Activated CD8-positive, alpha-beta T cell treated with anti-CD3 and anti-CD28 coated beads, Interleukin-2, amount 10 ng/mL, durations not matched to agents 7 days and 5 days (primary cell): ENCODE results near the gene NEGR1. TPM values are rescaled to one million over a fixed set of nuclear protein-coding genes. Genes with fewer than 3 reads are reported as not detected.
"Not testable (repeated sequence)": the region's sequence is repeated elsewhere in the genome, so short reads cannot be mapped to it uniquely, and the experiment has no call there.

Experiments
- ATAC-seq: fragments of 150-1000 bp; cut with Tn5 transposase; one replicate; pipeline ENCODE4 v1.10.0; 2021; ENCODE audit warnings: moderate library complexity
- CTCF ChIA-PET: fragments of 350-600 bp; sonication (Branson Sonifier 250); formaldehyde crosslinking; loops from one replicate; lab custom pipeline; 2021; ENCODE audit warnings: antibody characterized with exemption; lab: Charles Lee
- POLR2A ChIA-PET: fragments of 350-600 bp; sonication (Branson Sonifier 250); formaldehyde crosslinking; loops from one replicate; lab custom pipeline; 2021; ENCODE audit warnings: antibody characterized with exemption; lab: Charles Lee
- DNase-seq: peaks from one replicate; pipeline ENCODE4 v3.0.0-alpha.2; 2020
- H3K27ac Mint-ChIP-seq: one replicate; pipeline ENCODE4 v1.8.0; 2021; ENCODE audit warnings: mild to moderate bottlenecking, mixed read lengths
- H3K27me3 Mint-ChIP-seq: one replicate; pipeline ENCODE4 v1.8.0; 2021; ENCODE audit warnings: low read depth, mixed read lengths
- H3K36me3 Mint-ChIP-seq: one replicate; pipeline ENCODE4 v1.8.0; 2021; ENCODE audit warnings: low read depth, mixed read lengths
- H3K4me1 Mint-ChIP-seq: one replicate; pipeline ENCODE4 v1.8.0; 2021; ENCODE audit warnings: low read depth, mixed read lengths
- H3K4me3 Mint-ChIP-seq: one replicate; pipeline ENCODE4 v1.8.0; 2021; ENCODE audit warnings: mild to moderate bottlenecking, mixed read lengths
- H3K9me3 Mint-ChIP-seq: one replicate; pipeline ENCODE4 v1.8.0; 2022; ENCODE audit warnings: mixed read lengths; ENCODE audit not compliant: insufficient read depth
- total RNA-seq, 2 experiments: library from RNA; stranded (reverse); gene quantifications; one replicate each; pipeline ENCODE4 v1.2.3, GENCODE V29; 2021

NEGR1 gene
- total RNA-seq, 2 experiments from 2014 or later = not detected

DNA sequence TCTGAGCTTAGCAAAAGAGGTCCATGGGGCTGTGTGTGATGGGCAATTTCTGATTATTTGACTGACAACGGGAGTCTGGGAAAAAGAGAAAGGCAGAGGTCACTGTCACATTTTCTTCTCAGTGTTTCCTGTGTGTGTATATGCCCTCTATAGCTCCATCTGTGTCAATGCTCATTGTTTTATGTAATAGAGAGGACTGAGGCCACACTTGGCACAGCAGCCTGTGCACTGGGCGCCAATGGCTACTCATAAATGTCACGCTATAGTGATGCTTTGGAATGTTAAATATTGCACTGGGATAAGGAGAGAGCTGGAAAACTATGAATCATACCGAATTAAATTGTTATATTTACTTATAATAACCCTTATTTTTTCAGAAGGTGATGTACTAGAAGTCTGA lies 365.4 kb downstream of the NEGR1 start:
- ChIA-PET POLR2A (no interaction called here), CTCF (no interaction called here)
- DNase-seq (no peak), ATAC-seq (no peak)
- H3K27me3 Mint-ChIP-seq = no peaks in the 10 kb centered on the region
- H3K4me3 Mint-ChIP-seq = no peak overlapping the region
- H3K27ac Mint-ChIP-seq = no peak overlapping the region
- H3K4me1 Mint-ChIP-seq = no peaks in the 10 kb centered on the region
- no peaks in the 10 kb centered on the region for H3K36me3 Mint-ChIP-seq
- H3K9me3 Mint-ChIP-seq = no peaks in the 10 kb centered on the region

DNA sequence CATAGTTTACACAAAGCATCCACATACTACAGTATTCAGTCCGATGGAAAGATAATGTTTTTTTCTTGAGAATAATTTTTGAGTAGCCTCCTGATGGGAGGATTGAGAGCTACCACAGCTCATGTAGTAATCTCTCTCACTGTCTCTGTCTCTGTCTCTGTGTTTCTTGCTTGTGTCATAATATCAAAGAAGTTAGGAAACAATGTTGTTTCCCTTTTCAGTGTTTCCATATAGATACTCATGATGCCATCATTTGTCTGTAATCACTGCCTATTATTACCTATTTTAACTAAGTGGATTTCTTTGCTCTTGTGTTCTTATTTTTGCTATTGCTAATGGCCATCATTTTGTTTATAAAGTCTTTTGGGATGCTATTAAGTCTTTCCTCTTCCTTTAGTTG lies 367.7 kb downstream of the NEGR1 start:
- ATAC-seq (no peak), DNase-seq (no peak)
- Mint-ChIP-seq H3K27me3 (no peaks in the 10 kb centered on the region), H3K4me3 (no peak overlapping the region), H3K27ac (no peak overlapping the region), H3K9me3 (no peaks in the 10 kb centered on the region), H3K4me1 (no peaks in the 10 kb centered on the region), H3K36me3 (no peaks in the 10 kb centered on the region)
- CTCF ChIA-PET = no interaction called here
- POLR2A ChIA-PET = no interaction called here

- DNase-seq = no peak
- no peaks in the 10 kb centered on the region for H3K9me3 Mint-ChIP-seq
- H3K4me1 Mint-ChIP-seq = no peaks in the 10 kb centered on the region
- no peak for ATAC-seq
- no peak overlapping the region for H3K27ac Mint-ChIP-seq
- H3K27me3 Mint-ChIP-seq = no peaks in the 10 kb centered on the region
- ChIA-PET POLR2A (no interaction called here), CTCF (no interaction called here)
- no peak overlapping the region for H3K4me3 Mint-ChIP-seq
- no peaks in the 10 kb centered on the region for H3K36me3 Mint-ChIP-seq
Measured at GRCh38 chr1:71908871-71909390, 373.4 kb downstream of the NEGR1 start.

- Mint-ChIP-seq H3K27me3 (no peaks in the 10 kb centered on the region), H3K4me3 (no peak overlapping the region), H3K36me3 (no peaks in the 10 kb centered on the region), H3K4me1 (no peaks in the 10 kb centered on the region), H3K9me3 (no peaks in the 10 kb centered on the region), H3K27ac (no peak overlapping the region)
- ChIA-PET POLR2A (no interaction called here), CTCF (no interaction called here)
- no peak for DNase-seq
- ATAC-seq = no peak
Measured at GRCh38 chr1:71908303-71908702, 374.0 kb downstream of the NEGR1 start.

- no peaks in the 10 kb centered on the region for H3K4me1 Mint-ChIP-seq
- DNase-seq = no peak
- no peak for ATAC-seq
- H3K27ac Mint-ChIP-seq = no peak overlapping the region
- ChIA-PET CTCF (no interaction called here), POLR2A (no interaction called here)
- no peaks in the 10 kb centered on the region for H3K36me3 Mint-ChIP-seq
- H3K4me3 Mint-ChIP-seq = no peak overlapping the region
- no peaks in the 10 kb centered on the region for H3K27me3 Mint-ChIP-seq
- H3K9me3 Mint-ChIP-seq = no peaks in the 10 kb centered on the region
Measured at GRCh38 chr1:71899881-71900280, 382.5 kb downstream of the NEGR1 start.

GRCh38 chr1:71888166-71888565 lies 394.2 kb downstream of the NEGR1 start:
- H3K4me3 Mint-ChIP-seq, H3K4me1 Mint-ChIP-seq, H3K27ac Mint-ChIP-seq, H3K9me3 Mint-ChIP-seq, POLR2A ChIA-PET, CTCF ChIA-PET, H3K27me3 Mint-ChIP-seq, ATAC-seq, H3K36me3 Mint-ChIP-seq, DNase-seq: not testable (repeated sequence)

DNA sequence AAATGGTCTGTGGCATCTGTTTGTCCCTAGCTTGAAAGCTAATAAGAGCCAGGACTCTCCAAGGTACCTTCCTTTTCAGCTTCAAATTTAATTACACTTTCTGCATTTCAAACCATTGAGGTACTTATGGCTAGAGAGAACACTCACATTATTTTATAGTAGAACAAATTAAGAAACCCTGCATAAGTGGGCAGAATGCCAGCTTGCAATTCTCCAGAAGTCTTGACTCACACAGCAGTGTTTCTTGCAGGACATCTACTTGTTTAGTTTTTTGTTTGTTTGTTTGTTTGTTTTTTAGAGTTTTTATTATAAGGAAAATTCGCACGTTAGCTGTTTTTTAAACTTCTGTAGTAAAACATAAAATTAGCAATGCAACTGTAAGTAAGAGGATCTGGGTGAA lies 397.2 kb downstream of the NEGR1 start:
- no peaks in the 10 kb centered on the region for H3K36me3 Mint-ChIP-seq
- H3K27ac Mint-ChIP-seq = no peak overlapping the region

GRCh38 chr1:71882637-71883036 lies 399.7 kb downstream of the NEGR1 start:
- CTCF ChIA-PET = no interaction called here
- no peaks in the 10 kb centered on the region for H3K9me3 Mint-ChIP-seq
- DNase-seq = no peak
- ATAC-seq = no peak
- no peak overlapping the region for H3K4me3 Mint-ChIP-seq
- POLR2A ChIA-PET = no interaction called here
- H3K4me1 Mint-ChIP-seq = no peaks in the 10 kb centered on the region
- H3K27ac Mint-ChIP-seq = no peak overlapping the region
- H3K36me3 Mint-ChIP-seq = no peaks in the 10 kb centered on the region
- H3K27me3 Mint-ChIP-seq = no peaks in the 10 kb centered on the region

More for the DNA sequence above, 397.2 kb downstream of the NEGR1 start:
- POLR2A ChIA-PET = no interaction called here
- ATAC-seq = no peak
- no peak for DNase-seq
- H3K4me1 Mint-ChIP-seq = no peaks in the 10 kb centered on the region
- CTCF ChIA-PET = no interaction called here
- no peak overlapping the region for H3K4me3 Mint-ChIP-seq
- H3K9me3 Mint-ChIP-seq = no peaks in the 10 kb centered on the region
- H3K27me3 Mint-ChIP-seq = no peaks in the 10 kb centered on the region

DNA sequence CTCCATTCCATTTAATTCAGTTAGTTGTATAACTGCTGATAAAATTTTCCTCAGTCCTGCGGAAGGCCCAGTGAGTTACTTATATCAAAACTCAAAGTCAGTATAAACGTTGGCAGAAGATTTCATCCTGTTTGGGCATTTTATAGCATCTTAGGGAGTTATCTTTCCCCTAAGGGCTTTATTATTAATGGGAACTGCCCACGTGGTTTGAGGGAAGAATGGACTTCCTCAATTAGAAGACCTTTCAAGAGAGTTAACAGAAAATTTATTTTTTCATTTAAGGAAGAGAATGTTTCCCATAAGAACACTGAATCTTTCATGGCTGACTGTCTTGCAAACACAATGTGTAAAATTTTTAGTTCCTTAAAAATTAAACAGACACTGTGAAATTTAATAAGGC lies 400.1 kb downstream of the NEGR1 start:
- DNase-seq (no peak), ATAC-seq (no peak)
- Mint-ChIP-seq H3K4me3 (no peak overlapping the region), H3K36me3 (no peaks in the 10 kb centered on the region), H3K4me1 (no peaks in the 10 kb centered on the region), H3K27me3 (no peaks in the 10 kb centered on the region), H3K9me3 (no peaks in the 10 kb centered on the region), H3K27ac (no peak overlapping the region)
- POLR2A ChIA-PET = no interaction called here
- CTCF ChIA-PET = no interaction called here

- Mint-ChIP-seq H3K4me3 (no peak overlapping the region), H3K27me3 (no peaks in the 10 kb centered on the region), H3K4me1 (no peaks in the 10 kb centered on the region), H3K9me3 (no peaks in the 10 kb centered on the region), H3K36me3 (no peaks in the 10 kb centered on the region), H3K27ac (no peak overlapping the region)
- POLR2A ChIA-PET = no interaction called here
- DNase-seq (no peak), ATAC-seq (no peak)
- CTCF ChIA-PET = no interaction called here
Measured at GRCh38 chr1:71881611-71882010, 400.7 kb downstream of the NEGR1 start.

- no peak for ATAC-seq
- Mint-ChIP-seq H3K36me3 (no peaks in the 10 kb centered on the region), H3K4me1 (no peaks in the 10 kb centered on the region), H3K9me3 (no peaks in the 10 kb centered on the region), H3K4me3 (no peak overlapping the region), H3K27ac (no peak overlapping the region), H3K27me3 (no peaks in the 10 kb centered on the region)
- CTCF ChIA-PET = no interaction called here
- POLR2A ChIA-PET = no interaction called here
- DNase-seq = no peak
Measured at GRCh38 chr1:71869326-71869725, 413.0 kb downstream of the NEGR1 start.

GRCh38 chr1:71862756-71863155 lies 419.6 kb downstream of the NEGR1 start:
- Mint-ChIP-seq H3K36me3 (no peaks in the 10 kb centered on the region), H3K9me3 (no peaks in the 10 kb centered on the region)

DNA sequence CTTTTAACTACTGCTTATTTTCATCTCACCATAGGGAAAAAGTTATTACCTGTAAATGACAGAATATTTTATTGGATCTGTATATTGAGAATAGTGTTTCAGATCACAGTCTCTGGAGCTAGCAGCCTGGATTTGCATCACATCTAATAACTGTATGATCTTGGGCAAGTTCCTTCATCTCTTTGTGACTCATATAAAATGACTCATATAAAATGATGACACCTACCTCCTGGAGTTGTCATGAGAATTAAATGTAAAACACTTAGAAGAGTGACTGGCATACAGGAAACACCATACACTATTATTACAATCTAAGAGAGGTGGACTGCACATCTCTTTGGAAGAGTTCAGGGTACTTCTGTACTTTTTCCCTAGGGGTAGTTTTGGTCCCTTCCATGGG lies 421.3 kb downstream of the NEGR1 start:
- no peak for ATAC-seq
- Mint-ChIP-seq H3K27ac (no peak overlapping the region), H3K27me3 (no peaks in the 10 kb centered on the region), H3K9me3 (no peaks in the 10 kb centered on the region), H3K4me1 (no peaks in the 10 kb centered on the region), H3K4me3 (no peak overlapping the region), H3K36me3 (no peaks in the 10 kb centered on the region)
- DNase-seq = no peak
- CTCF ChIA-PET = no interaction called here
- POLR2A ChIA-PET = no interaction called here

More at GRCh38 chr1:71862756-71863155, 419.6 kb downstream of the NEGR1 start:
- Mint-ChIP-seq H3K4me1 (no peaks in the 10 kb centered on the region), H3K4me3 (no peak overlapping the region), H3K27ac (no peak overlapping the region), H3K27me3 (no peaks in the 10 kb centered on the region)
- POLR2A ChIA-PET = no interaction called here
- CTCF ChIA-PET = no interaction called here
- DNase-seq = no peak
- ATAC-seq = no peak
